Dendritic cell treated with granulocyte-macrophage colony-stimulating factor and Interleukin-4, amounts not matched to agents 40 ng/mL and 50 ng/mL, for 4 days (primary cell): ENCODE data around the gene AGTRAP.
A peak's percentile ranks its signal among the peaks of the same experiment; 100 is the strongest.

Experiments used
- H3K27ac Mint-ChIP-seq: one replicate; pipeline ENCODE4 v1.8.0; 2022; ENCODE audit warnings: mild to moderate bottlenecking, mixed read lengths
- H3K27me3 Mint-ChIP-seq: one replicate; pipeline ENCODE4 v1.8.0; 2022; ENCODE audit warnings: mild to moderate bottlenecking, mixed read lengths
- H3K36me3 Mint-ChIP-seq: one replicate; pipeline ENCODE4 v1.8.0; 2022; ENCODE audit warnings: low read depth, mixed read lengths
- H3K4me1 Mint-ChIP-seq: one replicate; pipeline ENCODE4 v1.8.0; 2022; ENCODE audit warnings: low read depth, mixed read lengths
- H3K4me3 Mint-ChIP-seq: one replicate; pipeline ENCODE4 v1.8.0; 2022; ENCODE audit warnings: mild to moderate bottlenecking, moderate library complexity, mixed read lengths
- H3K9me3 Mint-ChIP-seq: one replicate; pipeline ENCODE4 v1.8.0; 2022; ENCODE audit warnings: mixed read lengths
- intact Hi-C: fragments of 100-400 bp; cut with micrococcal nuclease; formaldehyde crosslinking; loops from one replicate; pipeline ENCODE4 v1.15.0; 2022

Gene AGTRAP

GRCh38 chr1:11736746-11737639, 1.1 kb downstream of the AGTRAP start:
- intact Hi-C loops: loop anchor here (5.0 kb wide), 2 partner anchors 70 to 285 kb away; partner anchors contain the start of genes CLCN6 and MTHFR
- no peaks in the 10 kb centered on the region for H3K9me3 Mint-ChIP-seq
- H3K27ac Mint-ChIP-seq: peak overlapping the region; percentile 94

GRCh38 chr1:11738096-11738495, 2.2 kb downstream of the AGTRAP start:
- Mint-ChIP-seq H3K36me3 (peaks cover 7% of the 10 kb centered on the region), H3K27me3 (no peaks in the 10 kb centered on the region), H3K4me3 (no peak overlapping the region), H3K9me3 (no peaks in the 10 kb centered on the region), H3K27ac (peak overlapping the region; percentile 94), H3K4me1 (peaks cover 70% of the 10 kb centered on the region)
- intact Hi-C loops: loop anchor here (5.0 kb wide), 2 partner anchors 69 to 284 kb away; partner anchors contain the start of genes CLCN6 and MTHFR

More at GRCh38 chr1:11736746-11737639, 1.1 kb downstream of the AGTRAP start:
- Mint-ChIP-seq H3K27me3 (no peaks in the 10 kb centered on the region), H3K4me1 (peaks cover 70% of the 10 kb centered on the region), H3K36me3 (peaks cover 7% of the 10 kb centered on the region), H3K4me3 (peak overlapping the region; percentile 100)

- peaks cover 9% of the 10 kb centered on the region for H3K36me3 Mint-ChIP-seq
These were observed 2.8 kb downstream of the AGTRAP start for GRCh38 chr1:11738783-11739182.

GRCh38 chr1:11740258-11741192, 4.6 kb downstream of the AGTRAP start:
- Mint-ChIP-seq H3K4me1 (peaks cover 70% of the 10 kb centered on the region), H3K36me3 (peaks cover 20% of the 10 kb centered on the region), H3K27me3 (no peaks in the 10 kb centered on the region), H3K9me3 (no peaks in the 10 kb centered on the region), H3K4me3 (no peak overlapping the region), H3K27ac (peak overlapping the region; percentile 17)
- intact Hi-C loops: no loop called here

More at GRCh38 chr1:11738783-11739182, 2.8 kb downstream of the AGTRAP start:
- H3K27ac Mint-ChIP-seq: peak overlapping the region; percentile 94
- no peaks in the 10 kb centered on the region for H3K27me3 Mint-ChIP-seq
- peaks cover 70% of the 10 kb centered on the region for H3K4me1 Mint-ChIP-seq
- intact Hi-C loops: loop anchor here (5.0 kb wide), 2 partner anchors 69 to 284 kb away; partner anchors contain the start of genes CLCN6 and MTHFR
- no peaks in the 10 kb centered on the region for H3K9me3 Mint-ChIP-seq
- no peak overlapping the region for H3K4me3 Mint-ChIP-seq

- Mint-ChIP-seq H3K27me3 (no peaks in the 10 kb centered on the region), H3K9me3 (no peaks in the 10 kb centered on the region), H3K4me1 (peaks cover 70% of the 10 kb centered on the region), H3K36me3 (peaks cover 23% of the 10 kb centered on the region), H3K27ac (no peak overlapping the region), H3K4me3 (no peak overlapping the region)
- intact Hi-C loops: no loop called here
These were observed 5.5 kb downstream of the AGTRAP start for GRCh38 chr1:11741482-11741881.

- peaks cover 69% of the 10 kb centered on the region for H3K4me1 Mint-ChIP-seq
- no peak overlapping the region for H3K4me3 Mint-ChIP-seq
- no peaks in the 10 kb centered on the region for H3K27me3 Mint-ChIP-seq
- H3K9me3 Mint-ChIP-seq: no peaks in the 10 kb centered on the region
- peak overlapping the region; percentile 28 for H3K27ac Mint-ChIP-seq
- intact Hi-C loops: no loop called here
- peaks cover 28% of the 10 kb centered on the region for H3K36me3 Mint-ChIP-seq
These were observed 6.1 kb downstream of the AGTRAP start for GRCh38 chr1:11741919-11742558.

- Mint-ChIP-seq H3K4me1 (peaks cover 58% of the 10 kb centered on the region), H3K9me3 (no peaks in the 10 kb centered on the region), H3K27ac (no peak overlapping the region), H3K36me3 (peaks cover 51% of the 10 kb centered on the region), H3K4me3 (no peak overlapping the region), H3K27me3 (no peaks in the 10 kb centered on the region)
- intact Hi-C loops: no loop called here
These were observed 8.4 kb downstream of the AGTRAP start for GRCh38 chr1:11744287-11744686.

- Mint-ChIP-seq H3K9me3 (no peaks in the 10 kb centered on the region), H3K4me1 (peaks cover 43% of the 10 kb centered on the region), H3K36me3 (peaks cover 69% of the 10 kb centered on the region), H3K27me3 (no peaks in the 10 kb centered on the region), H3K27ac (peak overlapping the region; percentile 14), H3K4me3 (no peak overlapping the region)
- intact Hi-C loops: no loop called here
These were observed 10.2 kb downstream of the AGTRAP start for GRCh38 chr1:11746092-11746491.

- intact Hi-C loops: no loop called here
- Mint-ChIP-seq H3K27me3 (no peaks in the 10 kb centered on the region), H3K36me3 (peaks cover 72% of the 10 kb centered on the region), H3K27ac (no peak overlapping the region), H3K4me3 (no peak overlapping the region), H3K4me1 (peaks cover 37% of the 10 kb centered on the region), H3K9me3 (no peaks in the 10 kb centered on the region)
These were observed 11.0 kb downstream of the AGTRAP start for GRCh38 chr1:11746795-11747487.

GRCh38 chr1:11748294-11749202, 12.6 kb downstream of the AGTRAP start:
- Mint-ChIP-seq H3K27me3 (peaks cover 2% of the 10 kb centered on the region), H3K36me3 (peaks cover 72% of the 10 kb centered on the region), H3K4me3 (no peak overlapping the region), H3K9me3 (no peaks in the 10 kb centered on the region), H3K27ac (peak overlapping the region; percentile 49), H3K4me1 (peaks cover 30% of the 10 kb centered on the region)
- intact Hi-C loops: no loop called here

GRCh38 chr1:11749203-11749689, 13.3 kb downstream of the AGTRAP start:
- H3K27me3 Mint-ChIP-seq: peaks cover 2% of the 10 kb centered on the region
- H3K36me3 Mint-ChIP-seq: peaks cover 66% of the 10 kb centered on the region
- no peak overlapping the region for H3K4me3 Mint-ChIP-seq
- H3K27ac Mint-ChIP-seq: peak overlapping the region; percentile 49
- peaks cover 30% of the 10 kb centered on the region for H3K4me1 Mint-ChIP-seq
- no peaks in the 10 kb centered on the region for H3K9me3 Mint-ChIP-seq
- intact Hi-C loops: no loop called here

GRCh38 chr1:11749996-11750395, 14.1 kb downstream of the AGTRAP start:
- H3K27ac Mint-ChIP-seq: no peak overlapping the region
- no peaks in the 10 kb centered on the region for H3K9me3 Mint-ChIP-seq
- peaks cover 5% of the 10 kb centered on the region for H3K27me3 Mint-ChIP-seq
- H3K4me3 Mint-ChIP-seq: no peak overlapping the region
- intact Hi-C loops: no loop called here
- H3K36me3 Mint-ChIP-seq: peaks cover 62% of the 10 kb centered on the region
- peaks cover 30% of the 10 kb centered on the region for H3K4me1 Mint-ChIP-seq
